GM18867 (cell line): ENCODE data around the gene HDAC3.

ENCODE experiments used
- ATAC-seq: cut with Tn5 transposase; IDR thresholded peaks from one replicate; pipeline ENCODE4 v1.9.1; 2021; ENCODE audit warnings: mild to moderate bottlenecking, moderate library complexity; ENCODE audit not compliant: unreplicated experiment

The HDAC3 gene

DNA sequence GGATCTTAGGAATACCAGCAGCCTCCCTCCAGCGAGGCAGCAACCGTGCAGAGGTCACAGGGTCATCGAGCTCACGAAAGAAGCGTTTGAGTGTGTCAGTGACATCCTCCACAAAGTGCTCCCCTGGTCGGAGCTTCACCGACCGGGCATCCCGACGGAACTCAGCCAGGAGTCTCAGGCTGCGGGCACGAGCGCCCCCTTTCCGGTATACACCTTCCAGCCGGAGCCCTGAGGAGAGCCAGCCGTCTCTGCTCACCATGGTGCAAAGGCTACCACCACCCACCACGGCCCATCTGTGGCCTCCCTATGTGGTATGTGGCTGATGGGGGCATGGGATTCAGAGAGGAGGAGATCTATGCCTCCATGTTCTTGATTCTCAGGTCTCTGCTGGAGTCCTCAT, 25.4 kb upstream of the HDAC3 start:
- no peak for ATAC-seq

DNA sequence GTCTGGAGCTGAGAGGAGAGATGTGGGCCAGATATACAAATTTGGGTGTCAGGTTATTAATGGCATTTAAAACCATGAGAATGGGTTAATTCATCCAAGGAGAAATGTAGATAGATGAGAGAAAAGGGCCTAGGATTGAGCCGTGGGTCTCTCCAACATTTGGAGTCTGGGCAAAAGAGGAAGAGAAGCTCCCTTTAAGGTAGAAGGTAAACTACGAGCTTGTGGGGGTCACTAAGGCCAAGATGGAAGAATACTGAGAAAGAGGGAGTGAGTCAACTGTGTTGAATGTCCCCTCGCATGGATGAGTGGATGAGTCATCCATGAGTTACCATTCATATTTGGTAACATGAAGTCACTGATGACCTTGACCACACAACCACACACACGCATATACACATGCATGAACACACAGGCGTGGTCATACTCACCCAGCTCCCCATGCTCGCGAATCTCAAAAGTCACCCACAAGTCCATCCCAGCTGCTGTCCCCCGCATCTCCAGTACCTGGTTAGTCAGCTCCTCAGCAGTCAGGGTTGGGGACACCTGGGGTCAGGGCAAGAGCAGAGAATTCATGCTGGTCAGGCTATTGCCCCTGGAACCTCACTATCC, 21.4 kb upstream of the HDAC3 start:
- peak; percentile 68 for ATAC-seq

DNA sequence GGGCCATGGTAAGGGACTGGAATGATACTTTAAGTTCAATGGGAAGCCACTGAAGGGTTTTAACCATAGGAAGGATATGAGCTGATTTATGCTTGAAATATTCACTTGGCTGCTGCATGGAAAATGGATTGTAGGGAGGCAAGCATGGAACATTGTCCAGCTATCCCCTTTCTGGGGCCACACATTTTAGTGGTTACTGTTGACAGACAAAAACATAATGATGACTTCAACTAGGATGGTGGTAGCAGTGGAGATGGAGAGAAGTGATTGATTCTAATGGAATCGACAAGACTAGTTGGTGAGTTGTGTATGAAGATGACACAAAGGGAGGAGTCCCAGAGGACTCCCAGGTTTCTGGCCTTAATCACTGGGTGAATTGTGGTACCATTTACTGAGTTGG, 20.8 kb upstream of the HDAC3 start:
- no peak for ATAC-seq

DNA sequence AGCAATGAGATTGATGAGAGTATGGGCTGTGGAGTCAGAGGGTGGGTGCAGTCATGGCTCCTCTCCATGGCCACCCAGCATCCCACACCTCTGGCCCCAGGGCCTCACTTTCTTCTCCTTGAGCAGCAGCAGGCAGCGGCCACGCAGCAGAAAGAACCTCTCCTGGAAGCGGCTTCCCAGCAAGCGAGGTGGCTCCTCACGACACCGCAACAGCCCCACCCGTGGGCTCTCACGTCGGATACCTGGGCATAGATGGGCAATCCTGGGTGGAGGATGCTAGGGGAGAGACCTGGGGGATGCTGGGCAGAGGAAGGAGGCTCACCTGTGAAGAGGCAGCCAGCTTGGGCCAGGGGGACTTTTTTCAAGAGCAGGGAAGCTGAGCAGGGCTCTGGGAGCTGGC, 19.7 kb upstream of the HDAC3 start:
- no peak for ATAC-seq

DNA sequence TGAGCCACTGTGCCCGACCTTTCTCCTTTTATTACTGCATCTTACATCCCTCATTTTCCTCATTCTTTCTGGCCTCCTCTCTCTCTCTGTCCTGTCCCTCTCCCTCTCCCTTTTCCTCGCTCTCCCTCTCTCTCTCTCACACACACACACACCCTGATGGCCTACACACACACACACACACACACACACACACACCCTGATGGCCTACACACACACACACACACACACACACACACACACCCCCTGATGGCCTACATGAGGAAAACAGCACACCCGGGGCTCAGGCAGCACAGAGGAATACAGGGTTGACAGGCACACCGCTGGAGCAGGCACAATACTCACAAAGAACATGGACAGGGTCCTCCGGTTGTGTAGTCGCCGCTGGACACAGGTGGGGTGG, 18.4 kb upstream of the HDAC3 start:
- ATAC-seq, result no peak

DNA sequence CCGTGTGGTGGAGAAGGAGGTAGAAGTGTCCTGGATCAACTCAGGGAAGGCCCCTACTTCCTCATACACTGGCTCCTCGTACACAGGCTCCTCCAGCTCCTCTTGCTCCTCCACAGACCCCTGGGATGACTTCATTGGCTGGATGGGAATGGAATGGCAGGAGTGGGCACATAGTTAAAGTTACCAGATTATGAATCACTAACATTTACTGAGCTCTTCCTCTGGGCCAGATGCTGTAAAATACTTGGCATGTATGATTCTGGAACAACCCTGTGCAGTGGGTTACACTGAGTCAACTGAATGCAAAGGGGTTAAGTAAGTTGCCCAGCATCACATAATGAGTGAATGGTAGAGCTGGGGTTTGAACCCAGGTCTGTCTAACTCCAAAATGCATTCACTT, 17.6 kb upstream of the HDAC3 start:
- no peak for ATAC-seq

DNA sequence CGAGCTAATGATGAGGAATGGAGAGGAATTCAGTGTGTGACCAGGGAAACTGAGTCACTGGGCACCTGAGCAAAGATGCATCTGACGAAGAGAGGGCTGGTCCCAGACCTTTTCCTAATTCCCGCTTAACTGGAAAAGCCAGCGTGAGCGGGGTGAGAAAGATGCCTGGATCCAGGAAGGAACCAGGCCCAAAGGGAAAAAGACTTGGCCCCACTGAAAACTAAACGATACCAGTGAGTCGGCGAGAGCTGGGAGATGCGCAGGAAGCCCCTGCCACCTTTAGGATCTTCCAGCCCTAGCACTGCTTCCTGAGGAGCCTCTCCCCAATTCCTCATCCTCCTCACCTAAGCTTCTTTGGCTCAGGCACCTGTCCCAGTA, 15.1 kb upstream of the HDAC3 start:
- no peak for ATAC-seq

DNA sequence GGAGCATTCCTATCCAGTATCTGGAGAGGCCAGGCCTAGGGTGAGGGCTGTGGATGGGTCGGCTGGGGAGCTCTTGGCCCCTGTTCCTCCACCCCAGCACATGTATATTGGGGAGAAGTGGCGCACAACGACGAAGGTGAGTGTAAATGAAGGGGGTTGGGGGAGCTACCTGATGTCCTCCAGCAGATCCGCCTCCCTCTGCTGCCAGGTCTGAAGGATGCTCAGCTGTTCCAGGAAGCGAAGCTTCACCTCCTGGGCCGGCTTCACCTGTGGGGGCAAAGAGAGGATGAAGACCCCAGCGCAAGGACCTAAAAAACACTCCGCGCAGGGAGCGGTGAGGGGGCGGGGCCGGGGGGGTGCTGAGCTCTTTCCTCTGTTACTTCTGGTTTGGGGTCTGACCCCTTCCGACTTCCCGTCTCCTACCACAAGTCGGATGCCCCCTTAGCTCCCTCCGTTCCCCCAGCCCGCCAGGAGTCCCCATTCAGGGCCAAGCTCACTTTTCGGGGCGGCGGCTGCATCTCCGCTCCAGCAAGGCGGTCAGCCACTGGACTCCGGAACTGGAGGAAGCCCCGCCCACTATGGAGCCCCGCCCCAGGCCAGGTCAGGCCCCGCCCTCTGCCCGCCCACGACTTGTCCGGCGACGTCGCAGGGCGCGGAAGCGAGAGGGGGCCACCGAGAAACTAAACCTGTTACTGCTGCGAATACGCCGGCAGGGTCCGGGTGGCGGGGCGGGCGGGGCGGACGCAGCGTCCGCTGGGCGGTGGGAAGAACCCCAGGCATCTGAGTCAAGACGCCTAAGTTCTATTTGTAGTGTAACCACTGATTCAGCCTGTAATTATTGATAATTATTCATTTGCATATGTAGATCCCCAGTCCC, 14.4 kb upstream of the HDAC3 start, which contains the start of gene FCHSD1:
Gene FCHSD1, minus strand, starts transcription at position 568 of the 877 bp plus-strand sequence. Its CDS starts 50 bp downstream, at position 518.
- peak; percentile 94 for ATAC-seq

DNA sequence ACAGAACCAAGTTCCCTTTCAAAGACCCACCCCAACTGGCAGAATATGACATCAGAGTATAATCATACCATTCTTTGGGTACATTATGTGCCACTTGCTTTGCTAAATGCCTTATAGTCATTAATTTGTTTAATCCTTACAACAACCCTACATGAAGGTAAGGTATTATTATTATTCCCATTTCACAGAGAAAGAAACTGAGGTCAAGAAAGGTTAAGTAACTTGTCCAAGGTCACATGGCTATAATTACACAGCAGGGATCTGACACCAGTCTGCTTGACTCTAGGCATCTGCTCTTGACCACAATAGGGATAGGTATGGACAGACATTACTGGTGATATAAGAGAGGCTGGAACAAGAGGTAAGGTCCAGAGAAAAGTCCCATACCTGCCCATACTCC, 13.3 kb upstream of the HDAC3 start:
- ATAC-seq, result no peak

DNA sequence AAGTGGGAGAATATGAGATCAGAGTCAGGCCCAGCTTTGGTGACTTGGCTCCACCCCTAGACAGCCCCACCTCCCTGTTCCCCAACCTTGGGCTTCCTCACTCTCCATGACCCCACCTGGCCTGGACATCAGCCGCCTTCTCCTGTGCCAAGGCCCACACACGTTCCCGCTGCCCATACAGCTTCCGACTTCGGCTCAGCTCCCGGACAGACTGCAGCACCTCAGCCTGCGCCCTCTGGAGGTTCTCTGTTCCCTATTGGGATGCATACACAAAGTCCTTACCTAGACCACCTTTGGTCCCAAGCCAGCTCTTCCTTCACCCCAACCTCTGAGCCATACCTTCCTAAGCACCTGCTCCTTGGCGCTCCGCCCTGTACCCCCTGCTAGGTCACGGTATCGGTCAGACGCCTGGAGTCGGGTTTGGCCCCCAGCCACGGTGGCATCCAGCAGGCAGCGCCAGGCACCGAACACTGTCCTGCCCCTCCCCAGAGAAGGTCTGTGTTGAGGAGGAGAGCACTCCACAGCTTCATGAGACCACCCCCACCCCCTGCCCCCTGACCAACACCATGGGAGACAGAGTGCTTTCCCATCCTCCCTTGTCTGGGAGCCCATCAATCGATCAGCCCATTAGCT, 12.5 kb upstream of the HDAC3 start:
- ATAC-seq, result no peak

DNA sequence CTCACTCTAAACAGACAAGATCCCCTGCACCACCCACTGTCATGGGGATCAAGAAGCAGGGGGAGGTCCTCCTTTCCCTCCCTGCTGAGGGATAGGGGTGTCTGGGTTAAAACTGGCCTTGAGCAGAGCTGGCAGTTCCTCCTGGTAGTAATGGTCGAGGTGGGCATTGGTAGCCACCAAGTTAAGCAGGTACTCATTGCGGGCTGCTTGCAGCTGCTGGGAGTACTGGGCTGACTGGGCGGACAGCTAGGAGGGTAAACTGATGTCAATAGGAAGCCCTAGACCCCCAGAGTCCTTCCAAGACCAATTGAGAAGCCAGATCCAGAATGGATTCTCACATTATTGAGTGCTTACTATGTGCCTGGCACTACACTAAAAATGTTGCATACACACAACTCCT, 11.2 kb upstream of the HDAC3 start:
- ATAC-seq, result no peak

DNA sequence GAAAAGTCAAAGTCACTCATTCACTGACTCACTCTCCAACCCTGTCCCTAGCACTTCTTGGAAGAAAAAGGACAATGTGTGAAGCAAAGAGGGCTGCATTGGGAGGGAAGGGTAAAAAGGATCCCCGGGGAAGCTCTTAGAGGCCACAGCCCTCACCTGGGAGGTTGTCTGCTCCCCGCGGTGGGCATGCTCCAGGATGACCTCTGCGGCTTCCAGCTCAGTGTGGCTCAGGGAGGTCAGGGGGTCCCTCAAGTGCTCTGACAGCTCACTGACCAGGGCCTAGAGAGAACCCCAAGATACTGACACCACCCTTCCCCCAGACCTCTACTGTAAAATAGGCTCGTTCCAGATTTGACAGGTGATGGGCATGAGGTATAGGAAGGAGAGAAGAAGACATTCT, 10.6 kb upstream of the HDAC3 start:
- no peak for ATAC-seq

DNA sequence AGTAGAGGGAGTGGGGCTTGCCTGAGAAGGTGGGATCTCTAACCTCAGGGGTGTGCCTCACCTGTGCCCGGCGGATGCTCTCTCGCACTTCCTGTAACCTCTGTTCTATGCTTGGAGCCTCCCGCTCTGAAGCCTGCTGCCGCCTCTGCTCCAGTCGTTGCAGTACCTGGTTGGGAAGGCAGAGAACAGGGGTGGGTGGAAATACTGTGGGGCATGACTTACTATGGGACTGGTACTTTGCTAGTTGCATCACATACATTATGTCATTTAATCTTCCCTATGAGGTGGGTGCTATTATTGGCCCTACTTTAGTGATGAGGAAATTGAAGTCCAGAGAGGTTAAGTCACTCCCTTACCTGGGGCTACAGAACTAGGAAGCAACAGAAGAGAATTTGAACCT, 9.4 kb upstream of the HDAC3 start:
- no peak for ATAC-seq

DNA sequence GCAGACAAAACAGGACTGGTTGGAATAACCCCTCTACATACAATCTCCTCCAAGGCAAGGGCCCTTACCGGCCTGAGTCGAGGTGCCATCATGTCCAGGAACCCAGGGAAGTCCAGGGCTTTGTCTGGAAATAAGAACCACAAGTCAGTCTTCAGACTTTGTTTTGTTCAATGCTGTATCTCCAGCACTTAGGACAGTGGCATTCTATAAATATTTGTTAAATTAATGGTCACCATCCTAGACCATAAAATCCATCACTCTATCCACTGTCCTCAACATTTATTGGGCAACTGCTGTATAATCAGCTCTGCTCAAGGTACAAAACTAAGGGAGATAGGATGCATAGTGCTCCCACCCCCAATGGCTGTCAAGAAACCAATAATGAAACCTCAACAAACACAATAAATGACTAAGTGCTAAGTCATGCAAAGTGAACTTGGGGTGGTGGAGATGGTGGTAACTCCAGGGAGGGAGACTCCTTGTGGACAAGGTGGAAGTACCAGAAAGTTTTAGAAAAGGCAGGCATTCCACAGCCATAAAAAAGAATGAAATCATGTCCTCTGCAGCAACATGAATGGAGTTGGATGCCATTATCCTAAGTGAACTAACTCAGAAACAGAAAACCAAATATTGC, 5.1 kb upstream of the HDAC3 start:
- ATAC-seq, result peak; percentile 61

DNA sequence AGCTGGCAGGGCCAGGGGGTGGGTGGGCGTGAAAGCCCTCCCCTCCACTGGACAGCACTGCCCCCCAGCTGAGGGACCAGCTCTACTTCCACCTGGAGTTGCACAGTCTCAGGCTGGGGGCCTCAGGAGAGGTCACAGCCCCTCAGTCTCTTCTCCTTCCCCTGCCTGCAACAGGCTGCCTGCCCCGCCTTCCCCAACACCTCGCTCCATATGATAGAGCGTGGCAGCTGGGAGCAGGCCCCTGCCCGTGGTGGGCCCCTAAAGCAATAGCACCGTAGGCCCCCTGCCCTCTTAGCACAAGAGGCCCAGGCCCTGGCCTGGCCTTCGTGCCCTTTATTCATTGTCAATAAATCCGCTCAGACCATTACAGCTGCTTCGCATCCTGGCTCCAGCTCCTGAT, 4.0 kb upstream of the HDAC3 start:
- no peak for ATAC-seq

DNA sequence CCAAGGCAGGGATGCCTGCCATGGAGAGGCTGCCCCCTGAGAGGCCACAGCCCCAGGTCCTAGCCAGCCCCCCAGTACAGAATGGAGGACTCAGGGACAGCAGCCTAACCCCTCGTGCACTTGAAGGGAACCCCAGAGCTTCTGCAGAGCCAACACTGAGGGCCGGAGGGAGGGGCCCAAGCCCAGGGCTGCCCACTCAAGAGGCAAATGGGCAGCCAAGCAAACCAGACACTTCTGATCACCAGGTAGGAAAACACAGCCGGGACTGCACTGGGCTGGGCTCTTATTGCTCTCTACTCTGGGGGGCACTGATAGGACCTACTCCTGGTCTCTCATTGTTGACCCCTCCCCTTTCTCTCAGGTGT, 3.4 kb upstream of the HDAC3 start:
- no peak for ATAC-seq

DNA sequence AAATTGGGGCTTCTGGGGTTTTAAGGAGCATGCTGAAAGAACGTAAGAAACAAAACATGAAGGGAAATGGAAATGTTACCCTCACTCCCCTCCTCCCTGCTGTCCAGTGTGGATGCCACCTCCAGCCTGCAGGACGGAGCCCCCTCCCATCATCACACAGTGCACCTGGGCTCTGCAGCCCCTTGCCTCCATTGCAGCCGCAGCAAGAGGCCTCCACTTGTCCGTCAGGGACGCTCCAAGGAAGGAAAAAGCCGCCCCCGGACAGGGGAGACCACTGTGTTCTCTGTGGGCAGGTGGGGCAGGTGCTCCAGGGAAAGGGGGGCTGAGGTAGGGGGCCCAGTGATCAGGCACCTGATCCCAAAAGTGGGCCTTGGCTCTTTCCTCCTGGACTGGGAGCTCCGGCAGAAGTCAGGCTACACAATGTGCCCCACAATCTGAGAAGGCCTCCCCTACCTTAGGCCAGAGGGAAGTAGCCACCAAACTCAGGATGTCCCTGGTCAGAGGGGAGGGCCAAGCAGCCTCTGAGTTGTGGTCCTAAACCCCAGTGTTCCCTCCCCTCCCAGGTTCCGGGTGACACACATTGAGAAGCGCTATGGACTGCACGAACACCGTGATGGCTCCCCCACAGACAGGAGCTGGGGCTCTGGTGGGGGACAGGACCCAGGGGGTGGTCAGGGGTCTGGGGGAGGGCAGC, 2.9 kb upstream of the HDAC3 start:
- no peak for ATAC-seq

DNA sequence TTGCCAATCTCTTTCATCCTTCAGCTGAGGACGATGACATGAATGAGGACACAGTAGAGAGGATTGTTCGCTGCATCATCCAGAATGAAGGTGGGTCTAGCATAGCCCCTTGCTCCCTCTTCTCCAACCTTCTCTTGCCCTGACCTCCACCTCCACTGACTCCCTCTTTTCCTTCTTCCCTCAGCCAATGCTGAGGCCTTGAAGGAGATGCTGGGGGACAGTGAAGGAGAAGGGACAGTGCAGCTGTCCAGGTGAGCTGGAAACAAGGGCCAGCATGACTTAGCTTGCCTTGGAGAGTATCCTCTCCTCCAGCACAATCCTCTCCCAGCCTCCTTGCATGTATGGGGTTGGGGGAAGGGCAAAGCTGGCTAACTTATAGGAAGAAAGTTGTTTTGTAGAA, 2.1 kb upstream of the HDAC3 start:
- no peak for ATAC-seq

DNA sequence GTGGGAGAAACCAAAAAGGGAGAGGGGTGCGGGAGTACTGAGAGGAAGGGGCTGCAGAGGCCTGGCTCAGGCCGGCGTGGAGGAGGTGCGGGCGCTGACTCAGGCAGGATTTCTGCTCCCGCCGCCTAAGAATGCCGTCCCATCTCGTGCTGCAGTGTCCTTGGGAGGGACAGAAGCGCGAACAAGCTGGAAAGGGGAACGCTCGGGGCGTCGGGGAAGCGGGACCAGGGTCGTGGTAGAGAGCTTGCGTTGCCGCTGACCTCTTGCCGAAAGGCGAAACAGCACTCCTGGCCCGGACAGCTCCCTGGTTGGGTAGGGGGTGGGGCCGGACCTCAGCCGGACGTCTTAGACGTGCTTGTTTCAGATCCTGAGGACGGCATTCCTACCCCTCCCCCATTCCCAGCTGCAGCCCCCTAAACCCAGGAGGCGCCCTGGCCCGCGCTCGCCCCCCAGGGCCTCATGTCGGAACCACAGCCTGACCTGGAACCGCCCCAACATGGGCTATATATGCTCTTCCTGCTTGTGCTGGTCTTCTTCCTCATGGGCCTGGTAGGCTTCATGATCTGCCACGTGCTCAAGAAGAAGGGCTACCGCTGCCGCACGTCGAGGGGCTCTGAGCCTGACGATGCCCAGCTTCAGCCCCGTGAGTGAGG, 1.2 kb upstream of the HDAC3 start:
- ATAC-seq, result peak; percentile 28

DNA sequence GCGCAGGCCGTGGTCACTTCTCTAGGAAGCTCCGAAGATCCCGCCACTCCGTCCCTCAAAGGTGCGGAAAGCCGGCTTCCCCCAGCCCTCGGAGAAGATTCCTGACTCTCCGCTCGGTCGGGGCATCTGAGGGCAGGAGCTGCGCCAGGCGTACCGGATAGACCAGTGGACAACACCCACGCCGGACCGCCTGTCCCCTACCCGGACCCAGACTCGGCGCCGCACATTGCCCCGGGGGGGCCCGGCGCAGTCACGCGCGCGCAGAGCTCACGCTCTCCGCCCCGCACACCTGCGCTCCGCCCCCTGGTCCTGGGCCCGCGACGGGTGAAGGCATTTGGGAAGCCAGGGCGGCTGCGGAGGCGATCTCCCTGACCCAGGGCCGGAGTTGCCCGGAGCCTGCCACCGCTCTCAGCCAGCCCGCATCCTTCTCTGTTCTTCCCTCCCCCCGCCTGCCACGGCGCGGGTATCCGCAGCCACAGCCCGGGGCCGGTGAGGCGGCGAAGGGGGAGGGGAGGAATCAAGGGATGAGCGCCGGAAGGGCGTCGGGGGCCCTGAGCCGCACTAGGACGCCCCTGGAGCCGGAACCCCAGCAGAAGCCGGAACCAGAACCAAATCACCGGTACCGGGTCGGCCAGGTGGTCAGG, 596 bp upstream of the HDAC3 start:
- peak; percentile 23 for ATAC-seq
